ENCODE data around the gene SDS. TPM values are rescaled to one million over a fixed set of nuclear protein-coding genes. Genes with fewer than 3 reads are reported as not detected.
A peak's percentile ranks its signal among the peaks of the same experiment; 100 is the strongest.

The SDS gene
- total RNA-seq (2021) (not detected in 2 replicates), Bru-seq, nascent RNA (not detected), BruChase-seq, experiment 1, labeled RNA remaining after a 2-hour chase (percentile 9 among the genes with signal in this experiment), BruChase-seq, experiment 2, labeled RNA remaining after a 6-hour chase (not detected)
- long read RNA-seq: 0 reads

- H3K27ac ChIP-seq: no peak within 1 kb of the TSS
- H3K4me1 ChIP-seq (replicated peaks; ENCODE audit: insufficient read depth): no peaks in the 10 kb centered on the region
- no peaks in the 10 kb centered on the region for H3K36me3 ChIP-seq (ENCODE audit: low read depth)
- H3F3A ChIP-seq (ENCODE audit: insufficient read depth, low read depth): peaks cover 7% of the 10 kb centered on the region; the same call in 1 of the 2 replicates
- peak within 1 kb of the TSS; percentile 43 for H3K4me2 ChIP-seq
- DNase-seq: no peak
- ChIA-PET POLR2A (ENCODE audit: unreplicated experiment) (interaction anchor here (0.6 kb wide), 1 partner anchor 388 kb away, joined by 14 read pairs; no protein-coding TSS in a partner anchor), CTCF (no interaction called here)
- TF ChIP-seq EZH2 (IDR thresholded peaks at IDR 0.05; ENCODE audit: low read depth): no peak
- no peak for TF ChIP-seq CTCF (conservative IDR thresholded peaks at IDR 0.05)
- no peaks in the 10 kb centered on the region for H3K9me3 ChIP-seq (ENCODE audit: insufficient read depth, low read depth)
- no peak within 1 kb of the TSS for H3K4me3 ChIP-seq
- intact Hi-C loops (cut with micrococcal nuclease; ENCODE audit: unreplicated experiment): no loop called here
- no peaks in the 10 kb centered on the region for H3K27me3 ChIP-seq (ENCODE audit: insufficient read depth, low read depth)
- no peaks in the 10 kb centered on the region for H3K79me2 ChIP-seq (ENCODE audit: low read depth)
- H2AFZ ChIP-seq: no peak within 1 kb of the TSS
- H3K9me2 ChIP-seq (ENCODE audit: insufficient read depth): no peaks in the 10 kb centered on the region
- no TSS peak for BruUV-seq (replicated peaks)
- H4K20me1 ChIP-seq (ENCODE audit: insufficient read depth): no peaks in the 10 kb centered on the region
Measured at GRCh38 chr12:113403435-113404415, at the start of gene SDS. SDS (minus strand) TSS chr12:113403887; CDS start chr12:113399708, 4,179 bp downstream.

- H4K20me1 ChIP-seq (ENCODE audit: insufficient read depth): no peaks in the 10 kb centered on the region
- DNase-seq: no peak
- H3K4me2 ChIP-seq: no peak overlapping the region
- CTCF ChIA-PET: interaction anchor here (1.0 to 1.4 kb wide), 2 partner anchors 8 to 28 kb away, joined by 3 to 6 read pairs; no protein-coding TSS in a partner anchor
- H3K27ac ChIP-seq: no peak overlapping the region
- POLR2A ChIA-PET (ENCODE audit: unreplicated experiment): no interaction called here
- no peak overlapping the region; the same call in 1 of the 2 replicates for H2AFZ ChIP-seq
- H3K36me3 ChIP-seq (ENCODE audit: low read depth): no peaks in the 10 kb centered on the region
- no peaks in the 10 kb centered on the region for H3K9me2 ChIP-seq (ENCODE audit: insufficient read depth)
- H3K9me3 ChIP-seq (ENCODE audit: insufficient read depth, low read depth): no peaks in the 10 kb centered on the region
- no peaks in the 10 kb centered on the region for H3K4me1 ChIP-seq (replicated peaks; ENCODE audit: insufficient read depth)
- H3K27me3 ChIP-seq (ENCODE audit: insufficient read depth, low read depth): no peaks in the 10 kb centered on the region
- intact Hi-C loops (cut with micrococcal nuclease; ENCODE audit: unreplicated experiment): no loop called here
- TF ChIP-seq EZH2 (IDR thresholded peaks at IDR 0.05; ENCODE audit: low read depth): no peak
- TF ChIP-seq CTCF (conservative IDR thresholded peaks at IDR 0.05): no peak
- H3K4me3 ChIP-seq: no peak overlapping the region
- no peaks in the 10 kb centered on the region for H3K79me2 ChIP-seq (ENCODE audit: low read depth)
- peaks cover 10% of the 10 kb centered on the region; the same call in 1 of the 2 replicates for H3F3A ChIP-seq (ENCODE audit: insufficient read depth, low read depth)
- no TSS peak for BruUV-seq (replicated peaks)
Measured at GRCh38 chr12:113453330-113453729, 49.6 kb upstream of the SDS start.

GRCh38 chr12:113452458-113452857 lies 48.8 kb upstream of the SDS start:
- no peaks in the 10 kb centered on the region for H3K4me1 ChIP-seq (replicated peaks; ENCODE audit: insufficient read depth)
- no peaks in the 10 kb centered on the region for H3K9me2 ChIP-seq (ENCODE audit: insufficient read depth)
- H3K4me2 ChIP-seq: no peak overlapping the region
- H3K79me2 ChIP-seq (ENCODE audit: low read depth): no peaks in the 10 kb centered on the region
- no peak for TF ChIP-seq EZH2 (IDR thresholded peaks at IDR 0.05; ENCODE audit: low read depth)
- TF ChIP-seq CTCF (conservative IDR thresholded peaks at IDR 0.05): no peak
- peaks cover 10% of the 10 kb centered on the region; the same call in 1 of the 2 replicates for H3F3A ChIP-seq (ENCODE audit: insufficient read depth, low read depth)
- no peaks in the 10 kb centered on the region for H3K9me3 ChIP-seq (ENCODE audit: insufficient read depth, low read depth)
- H4K20me1 ChIP-seq (ENCODE audit: insufficient read depth): no peaks in the 10 kb centered on the region
- no peak for DNase-seq
- BruUV-seq (replicated peaks): no TSS peak
- no peaks in the 10 kb centered on the region for H3K27me3 ChIP-seq (ENCODE audit: insufficient read depth, low read depth)
- H3K27ac ChIP-seq: no peak overlapping the region
- H2AFZ ChIP-seq: no peak overlapping the region
- H3K4me3 ChIP-seq: no peak overlapping the region
- no peaks in the 10 kb centered on the region for H3K36me3 ChIP-seq (ENCODE audit: low read depth)
- intact Hi-C loops (cut with micrococcal nuclease; ENCODE audit: unreplicated experiment): no loop called here
- ChIA-PET CTCF (interaction anchor here (0.7 to 1.4 kb wide), 2 partner anchors 9 to 188 kb away, joined by 3 to 4 read pairs; no protein-coding TSS in a partner anchor), POLR2A (ENCODE audit: unreplicated experiment) (interaction anchor here (0.7 kb wide), 1 partner anchor 466 kb away, joined by 4 read pairs; no protein-coding TSS in a partner anchor)

Measured in PC-9 (cell line).